ENCODE data around the gene MCTP2. TPM values are rescaled to one million over a fixed set of nuclear protein-coding genes. Genes with fewer than 3 reads are reported as not detected.

Gene MCTP2
- total RNA-seq, 1 experiment from 2014 or later = 0.15 TPM

- Histone ChIP-seq H3K4me1 (ENCODE audit: control insufficient read depth, insufficient read depth, low read length) (no peaks in the 10 kb centered on the region), H3K27ac (ENCODE audit: low read length) (no peak overlapping the region), H3K27me3 (ENCODE audit: control insufficient read depth, insufficient read depth, low read length) (no peaks in the 10 kb centered on the region), H3K9me3 (ENCODE audit: control insufficient read depth, insufficient read depth, low read depth, low read length) (peaks cover 6% of the 10 kb centered on the region; the same call in 1 of the 2 replicates), H3K36me3 (ENCODE audit: control insufficient read depth, insufficient read depth, low read length) (no peaks in the 10 kb centered on the region), H3K4me3 (ENCODE audit: low read depth in 2 of 2, low read length in 2 of 2) (no peak overlapping the region)
- CTCF ChIA-PET = no interaction called here
- POLR2A ChIA-PET = interaction anchor here (0.7 kb wide), 1 partner anchor 585 kb away, joined by 3 read pairs; no protein-coding TSS in a partner anchor
- no peak for DNase-seq (ENCODE audit: low read depth, low spot score)
- intact Hi-C loops (cut with micrococcal nuclease; ENCODE audit: unreplicated experiment) = no loop called here
- in situ Hi-C loops (cut with HindIII; ENCODE audit: low pct_unique_long_range_greater_than_20kb, low sequenced_read_pairs) = no loop called here
- BruUV-seq (replicated peaks) = no TSS peak
- no peak for TF ChIP-seq SIN3A (IDR thresholded peaks at IDR 0.05; ENCODE audit: borderline replicate concordance, insufficient read depth, low read depth, low read length)
- TF ChIP-seq REST (IDR thresholded peaks at IDR 0.05; ENCODE audit: insufficient read depth in 1 of 2, low read depth in 2 of 2, low read length in 1 of 2) = no peak
- no peak for TF ChIP-seq CTCF (IDR thresholded peaks at IDR 0.05)
- no peak for TF ChIP-seq TCF7L2 (IDR thresholded peaks at IDR 0.05; ENCODE audit: low read depth, low read length)
- no peak for TF ChIP-seq POLR2AphosphoS5 (IDR thresholded peaks at IDR 0.05; ENCODE audit: low read depth, low read length)
- ATAC-seq = no peak
Observed at GRCh38 chr15:94246016-94246415, 14.7 kb downstream of the MCTP2 start.

- BruUV-seq (replicated peaks) = no TSS peak
- no peak for ATAC-seq
- Histone ChIP-seq H3K27me3 (ENCODE audit: control insufficient read depth, insufficient read depth, low read length) (no peaks in the 10 kb centered on the region), H3K36me3 (ENCODE audit: control insufficient read depth, insufficient read depth, low read length) (no peaks in the 10 kb centered on the region), H3K9me3 (ENCODE audit: control insufficient read depth, insufficient read depth, low read depth, low read length) (no peaks in the 10 kb centered on the region; the same call in 1 of the 2 replicates), H3K27ac (ENCODE audit: low read length) (no peak overlapping the region), H3K4me3 (ENCODE audit: low read depth in 2 of 2, low read length in 2 of 2) (no peak overlapping the region), H3K4me1 (ENCODE audit: control insufficient read depth, insufficient read depth, low read length) (no peaks in the 10 kb centered on the region)
- POLR2A ChIA-PET = no interaction called here
- intact Hi-C loops (cut with micrococcal nuclease; ENCODE audit: unreplicated experiment) = no loop called here
- in situ Hi-C loops (cut with HindIII; ENCODE audit: low pct_unique_long_range_greater_than_20kb, low sequenced_read_pairs) = no loop called here
- TF ChIP-seq TCF7L2 (IDR thresholded peaks at IDR 0.05; ENCODE audit: low read depth, low read length) (no peak), REST (IDR thresholded peaks at IDR 0.05; ENCODE audit: insufficient read depth in 1 of 2, low read depth in 2 of 2, low read length in 1 of 2) (no peak), SIN3A (IDR thresholded peaks at IDR 0.05; ENCODE audit: borderline replicate concordance, insufficient read depth, low read depth, low read length) (no peak), POLR2AphosphoS5 (IDR thresholded peaks at IDR 0.05; ENCODE audit: low read depth, low read length) (no peak), CTCF (IDR thresholded peaks at IDR 0.05) (no peak)
- CTCF ChIA-PET = no interaction called here
- no peak for DNase-seq (ENCODE audit: low read depth, low spot score)
Observed at GRCh38 chr15:94247789-94248638, 16.7 kb downstream of the MCTP2 start.

Data from Panc1 (cell line).